Endothelial cell of umbilical vein (primary cell): ENCODE results near the gene CARD14.

Experiments used
- CTCF ChIP-seq, 2 donors: IDR thresholded peaks; 1 replicate in 1 of 2; 2 replicates in 1 of 2; pipeline ENCODE4 v1.5.1; 2011; ENCODE audit warnings: low read length in 2 of 2, mild to moderate bottlenecking in 2 of 2, moderate library complexity in 2 of 2, control low read depth in 1 of 2, inconsistent platforms in 1 of 2, low read depth in 1 of 2; ENCODE audit not compliant: insufficient read depth in 1 of 2; ENCODE audit errors: extremely low read depth in 1 of 2
- MAX ChIP-seq: IDR thresholded peaks from 2 replicates; pipeline ENCODE4 v1.6.1; 2011; ENCODE audit not compliant: insufficient read depth, insufficient read length
- POLR2A ChIP-seq: IDR thresholded peaks from 2 replicates; pipeline ENCODE4 v1.6.1; 2012; ENCODE audit warnings: low read depth, mild to moderate bottlenecking, control low read depth, low read length
- POLR2AphosphoS5 ChIP-seq: IDR thresholded peaks from 2 replicates; pipeline ENCODE4 v1.6.1; 2012; ENCODE audit warnings: low read depth, mild to moderate bottlenecking, control low read depth, low read length, moderate library complexity; ENCODE audit not compliant: insufficient read depth

- TF ChIP-seq CTCF (IDR thresholded peaks at IDR 0.05; ENCODE audit: extremely low read depth in 1 of 2, insufficient read depth in 1 of 2, low read depth in 1 of 2, low read length in 2 of 2): no peak
- TF ChIP-seq MAX: no peak
- no peak for TF ChIP-seq POLR2AphosphoS5
- TF ChIP-seq POLR2A: no peak
These were observed 13.0 kb downstream of the CARD14 start for GRCh38 chr17:80182845-80183223.
